IMR-90 (cell line): ENCODE measurements around the gene MAPK8IP1. TPM values are rescaled to one million over a fixed set of nuclear protein-coding genes. Genes with fewer than 3 reads are reported as not detected.
"Not testable (repeated sequence)": the region's sequence is repeated elsewhere in the genome, so short reads cannot be mapped to it uniquely, and the experiment has no call there.

Experiments
- ATAC-seq: fragments of 200-7000 bp; cut with Tn5 transposase; 2 replicates; pipeline ENCODE4 v1.9.1; 2020; ENCODE audit warnings: low read depth, mild to moderate bottlenecking, moderate library complexity
- BruUV-seq: library from RNA; stranded (reverse); fragments of 400-500 nt; replicated peaks from 2 replicates; lab custom pipeline; 2021; lab: Mats Ljungman, UMichigan
- CTCF ChIA-PET: fragments of 300-600 bp; formaldehyde crosslinking; extraction: SDS; loops from one replicate; lab custom pipeline; 2021; ENCODE audit warnings: antibody characterized with exemption; lab: Yijun Ruan, JAX
- POLR2A ChIA-PET: fragments of 300-600 bp; sonication (Branson Sonifier 250); formaldehyde crosslinking; loops from one replicate; lab custom pipeline; 2022; ENCODE audit warnings: antibody characterized with exemption; ENCODE audit not compliant: unreplicated experiment; lab: Charles Lee
- DNase-seq: peaks from one replicate; pipeline ENCODE4 v3.0.0; 2013
- H2AFZ ChIP-seq: replicated peaks from 2 replicates; pipeline ENCODE3; 2013; ENCODE audit warnings: low read length, mild to moderate bottlenecking; ENCODE audit not compliant: poor library complexity
- H2AK5ac ChIP-seq: 2 replicates; pipeline ENCODE4 v1.6.1; 2013; ENCODE audit warnings: low read depth, low read length, inconsistent platforms
- H2AK9ac ChIP-seq: replicated peaks from 2 replicates; pipeline ENCODE3; 2013; ENCODE audit warnings: mild to moderate bottlenecking, low read depth, low read length, moderate library complexity; ENCODE audit not compliant: poor library complexity
- H2BK120ac ChIP-seq: 2 replicates; pipeline ENCODE4 v1.6.1; 2013; ENCODE audit warnings: low read depth, low read length, inconsistent platforms
- H2BK15ac ChIP-seq: 3 replicates; pipeline ENCODE4 v1.6.1; 2013; ENCODE audit warnings: low read depth, low read length, inconsistent platforms
- H2BK20ac ChIP-seq: 2 replicates; pipeline ENCODE4 v1.6.1; 2013; ENCODE audit warnings: low read depth, mild to moderate bottlenecking, inconsistent platforms, low read length, moderate library complexity
- H2BK5ac ChIP-seq: 2 replicates; pipeline ENCODE4 v1.6.1; 2013; ENCODE audit warnings: mild to moderate bottlenecking, low read depth, low read length, inconsistent platforms; ENCODE audit not compliant: poor library complexity, severe bottlenecking
- H3K14ac ChIP-seq: replicated peaks from 2 replicates; pipeline ENCODE4 v1.6.1; 2013; ENCODE audit warnings: low read depth, low read length, inconsistent platforms
- H3K18ac ChIP-seq: 2 replicates; pipeline ENCODE4 v1.6.1; 2013; ENCODE audit warnings: low read depth, low read length, control low read depth
- H3K23ac ChIP-seq: 2 replicates; pipeline ENCODE4 v1.6.1; 2013; ENCODE audit warnings: low read depth, low read length, inconsistent platforms
- H3K27ac ChIP-seq: 2 replicates; pipeline ENCODE4 v1.5.1; 2013; ENCODE audit warnings: mild to moderate bottlenecking, control low read depth, low read length; ENCODE audit not compliant: insufficient read depth
- H3K27me3 ChIP-seq: 2 replicates; pipeline ENCODE4 v1.6.1; 2013; ENCODE audit warnings: low read length; ENCODE audit not compliant: control insufficient read depth, insufficient read depth
- H3K36me3 ChIP-seq: 2 replicates; pipeline ENCODE4 v1.6.1; 2013; ENCODE audit warnings: low read length, mixed read lengths; ENCODE audit not compliant: control insufficient read depth, insufficient read depth
- H3K4ac ChIP-seq: 2 replicates; pipeline ENCODE4 v1.6.1; 2013; ENCODE audit warnings: low read depth, low read length, inconsistent platforms
- H3K4me1 ChIP-seq: 2 replicates; pipeline ENCODE4 v1.6.1; 2013; ENCODE audit warnings: low read length, mixed read lengths; ENCODE audit not compliant: control insufficient read depth, insufficient read depth
- H3K4me2 ChIP-seq: 2 replicates; pipeline ENCODE4 v1.6.1; 2013; ENCODE audit warnings: low read depth, mild to moderate bottlenecking, control low read depth, low read length, moderate library complexity
- H3K4me3 ChIP-seq: 2 replicates; pipeline ENCODE4 v1.5.1; 2013; ENCODE audit warnings: low read depth, mild to moderate bottlenecking, control low read depth, low read length, moderate library complexity; ENCODE audit not compliant: insufficient read depth
- H3K56ac ChIP-seq: 2 replicates; pipeline ENCODE4 v1.6.1; 2013; ENCODE audit warnings: low read length, inconsistent platforms; ENCODE audit not compliant: insufficient read depth; ENCODE audit errors: extremely low read depth
- H3K79me1 ChIP-seq, 2 experiments: 2 replicates each; pipeline ENCODE4 v1.6.1; 2013; ENCODE audit warnings: low read length in 2 of 2, inconsistent platforms in 1 of 2, low read depth in 1 of 2
- H3K9ac ChIP-seq: 2 replicates; pipeline ENCODE4 v1.6.1; 2013; ENCODE audit warnings: low read depth, low read length, control low read depth
- H3K9me1 ChIP-seq: 2 replicates; pipeline ENCODE4 v1.6.1; 2013; ENCODE audit warnings: low read length, inconsistent platforms; ENCODE audit not compliant: insufficient read depth
- H3K9me3 ChIP-seq: 2 replicates; pipeline ENCODE4 v1.6.1; 2013; ENCODE audit warnings: low read length; ENCODE audit not compliant: control insufficient read depth, insufficient read depth
- H4K20me1 ChIP-seq: 2 replicates; pipeline ENCODE4 v1.6.1; 2013; ENCODE audit warnings: low read length, inconsistent platforms; ENCODE audit not compliant: insufficient read depth
- H4K5ac ChIP-seq: 2 replicates; pipeline ENCODE4 v1.6.1; 2013; ENCODE audit warnings: mild to moderate bottlenecking, low read depth, low read length, control low read depth
- H4K8ac ChIP-seq, 2 experiments: 2 replicates each; pipeline ENCODE4 v1.6.1; 2013; ENCODE audit warnings: low read depth in 2 of 2, low read length in 2 of 2, control low read depth in 1 of 2, inconsistent platforms in 1 of 2
- H4K91ac ChIP-seq: 2 replicates; pipeline ENCODE4 v1.6.1; 2013; ENCODE audit warnings: low read depth, low read length, inconsistent platforms; ENCODE audit not compliant: insufficient read depth
- WGBS, 2 experiments: methylation state at CpG; one replicate each; pipeline versions ENCODE4 v1.1.5 to v1.1.7; 2013; ENCODE audit warnings: missing lambda C conversion rate in 2 of 2; ENCODE audit not compliant: insufficient read length in 1 of 2; ENCODE audit errors: extremely low coverage in 2 of 2; 5-methylcytosine and 5-hydroxymethylcytosine counted together
- dilution Hi-C: fragments of 300-500 bp; cut with HindIII; formaldehyde crosslinking; loops from one replicate; pipeline ENCODE4 v1.14.3; 2018; ENCODE audit warnings: low sequenced_read_pairs; ENCODE audit not compliant: unreplicated experiment
- in situ Hi-C: fragments of 300-500 bp; cut with MboI; formaldehyde crosslinking; loops from 3 replicates; pipeline ENCODE4 v1.14.3; 2019; ENCODE audit warnings: low sequenced_read_pairs, inconsistent platforms, mixed read lengths
- intact Hi-C: fragments of 100-400 bp; cut with micrococcal nuclease; formaldehyde crosslinking; loops from 2 replicates; pipeline ENCODE4 v1.10.0; 2022
- polyA plus RNA-seq, 3 experiments: library from polyadenylated mRNA; depleted of rRNA; stranded (reverse); fragments of >200 nt; gene quantifications; 2 replicates each; pipeline ENCODE4 v1.2.3, GENCODE V29; 2012; ENCODE audit warnings: low replicate concordance in 1 of 3
- total RNA-seq: library from RNA; depleted of rRNA; stranded (reverse); fragments of >200 nt; gene quantifications from 2 replicates; pipeline ENCODE4 v1.2.3, GENCODE V29; 2012

Gene MAPK8IP1
- total and polyA plus RNA-seq, 2 of the 4 experiments (the other 2 are of a cell fraction), result 6.5 to 9.6 TPM

GRCh38 chr11:45900175-45900800, 14.8 kb downstream of the MAPK8IP1 start:
- H4K8ac ChIP-seq, DNase-seq, in situ Hi-C loops, H3K56ac ChIP-seq, H2BK15ac ChIP-seq, H3K4me1 ChIP-seq, H2AK5ac ChIP-seq, H4K91ac ChIP-seq, H3K18ac ChIP-seq, H4K5ac ChIP-seq, intact Hi-C loops, BruUV-seq, H2BK5ac ChIP-seq, dilution Hi-C loops, H3K9me3 ChIP-seq, H2BK120ac ChIP-seq, H2BK20ac ChIP-seq, H3K79me1 ChIP-seq, H3K9me1 ChIP-seq: not testable (repeated sequence)
- Histone ChIP-seq H3K9ac (peak overlapping the region; percentile 27), H4K20me1 (peaks cover 19% of the 10 kb centered on the region), H3K14ac (0 out of 2 replicates have a peak overlapping the region, but pooled peaks have one; percentile 4), H2AK9ac (peak overlapping the region; percentile 44), H3K36me3 (peaks cover 15% of the 10 kb centered on the region), H2AFZ (peak overlapping the region; percentile 96), H3K4me2 (peak overlapping the region; percentile 83), H3K4me3 (peak overlapping the region; percentile 50), H3K23ac (peak overlapping the region; percentile 65; the same call in 1 of the 2 replicates), H3K27ac (peak overlapping the region; percentile 3; the same call in 1 of the 2 replicates), H3K27me3 (peaks cover 23% of the 10 kb centered on the region), H3K4ac (0 out of 2 replicates have a peak overlapping the region, but pooled peaks have one; percentile 27)
- peak; percentile 40 for ATAC-seq
- ChIA-PET CTCF (interaction anchor here (1.5 kb wide), 1 partner anchor 28 kb away, joined by 6 read pairs; no protein-coding TSS in a partner anchor), POLR2A (interaction anchor here (0.6 kb wide), 1 partner anchor 395 kb away, joined by 5 read pairs; no protein-coding TSS in a partner anchor)
- WGBS, 2 experiments, result 10% methylated on average over 3 of the region's 59 CpGs; no CpG with 5 or more reads in 1 of the 2 experiments
